ENCODE results near the gene MAPK8.

DNA sequence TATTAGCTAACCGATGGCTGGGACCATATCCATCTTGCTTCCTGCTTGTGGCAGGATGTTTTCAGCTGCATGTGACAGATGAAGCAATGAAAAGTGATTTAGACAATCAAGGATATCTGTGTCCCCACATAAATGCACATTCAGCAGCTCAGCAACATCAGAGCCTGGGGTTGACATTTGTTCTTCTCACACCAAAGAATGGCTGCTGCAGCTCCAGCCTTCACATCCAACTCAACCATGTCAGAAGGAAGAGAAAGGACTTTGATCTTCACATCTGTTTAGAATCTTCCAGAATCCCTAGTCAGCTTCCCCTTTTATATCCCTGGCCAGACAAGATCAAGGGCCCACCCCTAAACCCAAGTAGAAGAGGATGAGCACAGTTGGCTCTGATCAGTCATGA is 20.1 kb upstream of the MAPK8 start:
- TF ChIP-seq ZFX (IDR thresholded peaks at IDR 0.05; ENCODE audit: borderline replicate concordance) (no peak), CTCF (IDR thresholded peaks at IDR 0.05) (no peak)

Data from 22Rv1 (cell line).